ENCODE data around the gene EFCAB6.

DNA sequence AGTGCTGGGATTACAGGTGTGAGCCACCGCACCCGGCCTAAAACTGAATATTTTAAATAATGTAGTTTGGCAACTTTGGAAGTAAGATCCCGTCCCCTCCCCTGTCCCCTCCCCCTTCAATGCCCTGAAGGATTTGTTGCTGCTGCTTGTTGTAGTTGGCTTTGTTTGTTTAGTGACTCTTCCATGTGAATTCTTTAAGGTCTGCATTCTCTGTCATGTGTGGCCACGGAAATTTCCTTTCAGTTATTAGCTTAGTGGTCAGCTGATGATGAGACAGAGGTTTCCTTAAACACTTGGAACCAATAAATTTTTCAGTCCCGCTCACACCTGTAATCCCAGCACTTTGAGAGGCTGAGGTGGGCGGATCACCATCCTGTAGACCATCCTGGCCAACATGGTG, 290.4 kb downstream of the EFCAB6 start:
- TF ChIP-seq, protein P1, sequence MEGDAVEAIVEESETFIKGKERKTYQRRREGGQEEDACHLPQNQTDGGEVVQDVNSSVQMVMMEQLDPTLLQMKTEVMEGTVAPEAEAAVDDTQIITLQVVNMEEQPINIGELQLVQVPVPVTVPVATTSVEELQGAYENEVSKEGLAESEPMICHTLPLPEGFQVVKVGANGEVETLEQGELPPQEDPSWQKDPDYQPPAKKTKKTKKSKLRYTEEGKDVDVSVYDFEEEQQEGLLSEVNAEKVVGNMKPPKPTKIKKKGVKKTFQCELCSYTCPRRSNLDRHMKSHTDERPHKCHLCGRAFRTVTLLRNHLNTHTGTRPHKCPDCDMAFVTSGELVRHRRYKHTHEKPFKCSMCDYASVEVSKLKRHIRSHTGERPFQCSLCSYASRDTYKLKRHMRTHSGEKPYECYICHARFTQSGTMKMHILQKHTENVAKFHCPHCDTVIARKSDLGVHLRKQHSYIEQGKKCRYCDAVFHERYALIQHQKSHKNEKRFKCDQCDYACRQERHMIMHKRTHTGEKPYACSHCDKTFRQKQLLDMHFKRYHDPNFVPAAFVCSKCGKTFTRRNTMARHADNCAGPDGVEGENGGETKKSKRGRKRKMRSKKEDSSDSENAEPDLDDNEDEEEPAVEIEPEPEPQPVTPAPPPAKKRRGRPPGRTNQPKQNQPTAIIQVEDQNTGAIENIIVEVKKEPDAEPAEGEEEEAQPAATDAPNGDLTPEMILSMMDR (conservative IDR thresholded peaks at IDR 0.05), result no peak
- no peak for TF ChIP-seq EZH2 (IDR thresholded peaks at IDR 0.05; ENCODE audit: low read depth)

Data from PC-9 (cell line).